Measurements from ENCODE around the gene TMEM178A.

DNA sequence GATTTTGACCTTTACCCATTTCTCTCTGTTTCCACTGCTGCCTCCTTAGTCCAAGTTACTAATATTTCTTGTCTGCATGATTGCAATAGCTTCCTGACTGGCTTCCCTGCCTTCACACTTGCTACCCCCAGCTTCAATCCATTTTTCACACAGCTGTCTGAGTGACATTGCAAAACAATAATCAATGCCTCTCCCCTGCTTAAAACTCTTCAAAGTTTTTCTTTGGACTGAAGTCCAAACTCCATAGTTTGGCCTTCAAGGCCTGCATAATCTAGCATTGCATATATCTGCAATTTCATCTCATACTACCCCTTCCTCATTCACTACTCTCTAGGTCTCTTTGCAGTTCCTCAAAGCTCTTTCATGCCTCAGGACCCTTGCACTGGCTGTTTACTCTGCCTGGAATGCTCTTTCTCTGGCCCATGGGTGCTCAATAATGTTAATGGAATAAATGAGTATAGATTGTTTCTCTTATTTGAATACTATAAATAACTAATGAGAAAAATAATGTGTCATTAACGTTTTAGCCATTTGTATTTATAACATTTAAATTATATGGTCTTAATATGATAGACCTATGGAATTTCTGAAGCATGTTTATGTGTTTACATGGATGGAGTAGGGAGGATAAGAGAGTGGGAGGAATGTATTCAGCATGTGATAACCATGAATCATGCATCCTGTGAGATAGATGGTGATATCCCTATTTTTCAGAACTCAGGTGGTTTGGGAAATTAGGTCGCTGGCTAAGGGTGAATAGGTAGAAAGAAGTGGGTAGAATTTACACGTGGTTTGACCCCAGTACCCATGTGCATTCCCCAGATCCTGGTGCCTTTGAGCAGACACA is 5.7 kb upstream of the TMEM178A start:
- TF ChIP-seq, protein P1, sequence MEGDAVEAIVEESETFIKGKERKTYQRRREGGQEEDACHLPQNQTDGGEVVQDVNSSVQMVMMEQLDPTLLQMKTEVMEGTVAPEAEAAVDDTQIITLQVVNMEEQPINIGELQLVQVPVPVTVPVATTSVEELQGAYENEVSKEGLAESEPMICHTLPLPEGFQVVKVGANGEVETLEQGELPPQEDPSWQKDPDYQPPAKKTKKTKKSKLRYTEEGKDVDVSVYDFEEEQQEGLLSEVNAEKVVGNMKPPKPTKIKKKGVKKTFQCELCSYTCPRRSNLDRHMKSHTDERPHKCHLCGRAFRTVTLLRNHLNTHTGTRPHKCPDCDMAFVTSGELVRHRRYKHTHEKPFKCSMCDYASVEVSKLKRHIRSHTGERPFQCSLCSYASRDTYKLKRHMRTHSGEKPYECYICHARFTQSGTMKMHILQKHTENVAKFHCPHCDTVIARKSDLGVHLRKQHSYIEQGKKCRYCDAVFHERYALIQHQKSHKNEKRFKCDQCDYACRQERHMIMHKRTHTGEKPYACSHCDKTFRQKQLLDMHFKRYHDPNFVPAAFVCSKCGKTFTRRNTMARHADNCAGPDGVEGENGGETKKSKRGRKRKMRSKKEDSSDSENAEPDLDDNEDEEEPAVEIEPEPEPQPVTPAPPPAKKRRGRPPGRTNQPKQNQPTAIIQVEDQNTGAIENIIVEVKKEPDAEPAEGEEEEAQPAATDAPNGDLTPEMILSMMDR (conservative IDR thresholded peaks at IDR 0.05; ENCODE audit: low read length) = no peak
- no peak for TF ChIP-seq EZH2phosphoT487 (IDR thresholded peaks at IDR 0.05; ENCODE audit: borderline replicate concordance, low read depth, low read length)
